Measurements from ENCODE around the gene PAQR5. TPM values are rescaled to one million over a fixed set of nuclear protein-coding genes. Genes with fewer than 3 reads are reported as not detected.
A peak's percentile ranks its signal among the peaks of the same experiment; 100 is the strongest.

PAQR5 gene
- total and polyA plus RNA-seq, 9 of the 15 experiments (the other 6 are each of a cell fraction or from before 2014, with no cell fraction given), result 0.04 to 0.08 TPM; not detected in 7

GRCh38 chr15:69413822-69414700 is 115.3 kb downstream of the PAQR5 start, which contains the start of gene KIF23:
TSS of gene KIF23 (plus strand) at chr15:69414349. CDS start at chr15:69414466, 117 bp downstream.
- H3K4me3 ChIP-seq, result peak within 1 kb of the TSS; percentile 78
- no peaks in the 10 kb centered on the region for H3K9me3 ChIP-seq (replicated peaks; ENCODE audit: control insufficient read depth, insufficient read depth, low read depth, low read length)
- peak within 1 kb of the TSS; percentile 92 for H2AFZ ChIP-seq (ENCODE audit: low read depth, low read length)
- FAIRE-seq (peak; percentile 96), DNase-seq (ENCODE audit: extremely low read depth in 1 of 4, low spot score in 3 of 4) (peak; percentile 95 to 99 (median 98)), ATAC-seq (peak; percentile 98)
- H3K36me3 ChIP-seq (ENCODE audit: control insufficient read depth, insufficient read depth, low read length), result peaks cover 28% of the 10 kb centered on the region
- peak within 1 kb of the TSS; percentile 89 to 94 for H3K9ac ChIP-seq (ENCODE audit: insufficient read depth in 1 of 2, low read depth in 2 of 2, low read length in 2 of 2)
- H3K27me3 ChIP-seq (ENCODE audit: control insufficient read depth in 2 of 2, insufficient read depth in 2 of 2, low read length in 2 of 2), result no peaks in the 10 kb centered on the region
- no peaks in the 10 kb centered on the region for H4K20me1 ChIP-seq (replicated peaks; ENCODE audit: control insufficient read depth, insufficient read depth, low read length)
- peak within 1 kb of the TSS; percentile 81 for H3K4me2 ChIP-seq (ENCODE audit: insufficient read depth, low read length)
- H3K79me2 ChIP-seq (ENCODE audit: control insufficient read depth, insufficient read depth, low read length), result peaks cover 47% of the 10 kb centered on the region
- peaks cover 0 to 9% of the 10 kb centered on the region in 2 experiments; a peak in 2 of 5 replicates for H3K4me1 ChIP-seq (replicated peaks in 1 of 2; ENCODE audit: control insufficient read depth in 2 of 2, insufficient read depth in 2 of 2, low read length in 2 of 2)
- no peaks in the 10 kb centered on the region for H3K9me1 ChIP-seq (ENCODE audit: control insufficient read depth, insufficient read depth, low read length)
- TSS peak; percentile 74 for BruUV-seq (replicated peaks)
- in situ Hi-C loops (cut with MboI), result no loop called here
- ChIA-PET CTCF (ENCODE audit: low intra/inter-chr PET ratio) (no interaction called here), POLR2A (interaction anchor here (0.6 to 4.1 kb wide), 9 partner anchors 9 to 177 kb away, joined by 3 to 30 read pairs (median 4); partner anchors contain the start of gene RPLP1)
- H3K27ac ChIP-seq (ENCODE audit: extremely low read depth, low read depth, low read length), result peak within 1 kb of the TSS; percentile 91
- intact Hi-C loops (cut with micrococcal nuclease), result loop anchor here (2.0 kb wide), 1 partner anchor 49 kb away; no protein-coding TSS in a partner anchor
- 3% methylated on average over 45 of the region's 78 CpGs for WGBS (ENCODE audit: insufficient coverage, low coverage, missing lambda C conversion rate)
- TF ChIP-seq RFX1 (IDR thresholded peaks at IDR 0.05) (peak; percentile 97), CBFA2T3 (IDR thresholded peaks at IDR 0.05) (no peak), GTF2A2 (tag; IDR thresholded peaks at IDR 0.05) (no peak), STAT5A (IDR thresholded peaks at IDR 0.05; ENCODE audit: borderline replicate concordance, low read length) (no peak), ZNF232 (CRISPR knock-in tag; IDR thresholded peaks at IDR 0.05) (no peak), ZBTB40 (IDR thresholded peaks at IDR 0.05) (peak; percentile 92), ZBTB40 (CRISPR knock-in tag; IDR thresholded peaks at IDR 0.05) (no peak), EP400 (IDR thresholded peaks at IDR 0.05) (peak; percentile 97), EGR1 (conservative IDR thresholded peaks at IDR 0.05) (no peak)
